NCI-H2107 treated with DMSO at 0.1 percent for 48 hours (cell line): ENCODE data around the gene CDC16.
"Not testable (repeated sequence)": the region's sequence is repeated elsewhere in the genome, so short reads cannot be mapped to it uniquely, and the experiment has no call there.

Source experiments
- DNase-seq: peaks from one replicate; lab custom pipeline; 2025; ENCODE audit not compliant: unreplicated experiment; lab: John Stamatoyannopoulos, UW

CDC16 gene

DNA sequence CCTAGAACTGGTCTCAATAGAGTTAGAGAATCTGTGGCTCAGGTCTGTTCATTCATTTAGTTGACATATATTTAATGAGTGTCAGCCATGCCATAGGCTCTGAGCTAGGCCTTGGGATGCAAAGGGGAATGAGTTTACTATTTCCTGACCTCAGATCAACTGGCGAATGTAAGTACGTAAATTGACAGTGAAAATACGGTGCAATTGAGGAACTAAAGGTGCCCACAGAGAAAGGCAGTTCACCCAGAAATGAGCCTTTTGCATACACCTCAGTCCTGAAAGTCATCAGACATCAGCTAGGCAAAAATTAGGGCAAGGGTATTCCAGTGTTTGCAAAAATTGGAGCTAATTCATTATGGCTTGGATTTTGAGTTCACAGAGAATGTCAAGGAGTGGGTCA lies 26.1 kb downstream of the CDC16 start:
- no peak for DNase-seq

DNA sequence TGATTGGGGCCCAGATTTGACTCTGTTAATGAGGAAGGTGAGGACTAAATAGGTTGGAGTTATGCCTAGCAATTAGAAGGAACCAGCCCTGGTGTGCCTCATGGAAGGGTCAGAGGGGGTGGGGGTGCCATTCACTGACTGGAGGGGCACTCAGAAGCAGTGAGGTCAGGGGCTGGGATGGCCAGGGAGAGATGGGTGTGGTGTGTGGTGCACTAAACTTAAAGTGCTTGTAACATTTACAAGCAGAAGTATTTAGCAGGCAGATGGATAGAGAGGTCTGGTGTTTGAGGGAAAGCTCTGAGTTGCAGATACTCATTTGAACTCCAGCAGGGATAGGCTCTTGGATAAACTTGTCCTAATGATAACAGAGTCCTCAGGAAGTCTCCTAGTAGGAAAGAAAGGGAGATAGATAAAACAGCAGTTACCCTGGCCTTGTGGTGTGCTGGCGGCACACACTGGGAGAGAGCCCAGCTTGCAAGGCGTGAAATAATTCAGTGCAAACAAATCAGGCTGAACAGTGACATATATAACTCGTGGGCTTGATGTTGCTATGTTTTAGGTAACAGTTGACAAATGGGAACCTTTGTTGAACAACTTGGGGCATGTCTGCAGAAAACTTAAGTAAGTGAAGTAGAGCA lies 26.8 kb downstream of the CDC16 start:
- no peak for DNase-seq

DNA sequence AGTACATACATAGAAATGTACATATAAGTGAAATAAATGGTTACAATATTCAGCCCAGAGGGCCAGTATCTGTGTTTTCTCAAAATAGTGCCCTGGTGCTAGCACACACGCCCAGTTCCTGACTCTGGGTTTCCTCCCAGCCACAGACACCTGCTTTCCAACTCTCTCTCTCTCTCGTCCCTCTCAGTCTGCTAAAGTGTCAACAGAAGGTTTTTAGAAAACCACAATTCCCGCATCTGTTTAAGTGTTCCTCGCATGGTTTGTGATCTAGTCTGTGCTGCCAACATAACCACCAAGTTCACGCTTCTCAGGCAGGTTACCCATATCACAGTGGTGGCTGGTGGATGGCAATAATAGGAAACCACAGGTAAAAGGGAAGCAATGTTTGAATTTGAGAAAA lies 28.9 kb downstream of the CDC16 start:
- peak; percentile 59 for DNase-seq

DNA sequence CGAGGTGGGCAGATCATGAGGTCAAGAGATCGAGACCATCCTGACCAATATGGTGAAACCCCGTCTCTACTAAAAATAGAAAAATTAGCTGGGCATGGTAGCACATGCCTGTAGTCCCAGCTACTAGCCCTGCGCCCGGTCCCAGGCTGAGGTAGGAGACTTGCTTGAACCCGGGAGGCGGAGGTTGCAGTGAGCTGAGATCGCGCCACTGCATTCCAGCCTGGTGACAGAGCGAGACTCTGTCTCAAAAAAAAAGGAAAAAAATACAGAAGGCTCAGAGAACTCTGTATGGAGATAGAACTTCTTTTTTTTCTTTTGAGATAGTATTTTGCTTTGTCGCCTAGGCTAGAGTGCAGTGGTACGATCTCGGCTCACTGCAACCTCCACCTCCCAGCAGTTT lies 29.6 kb downstream of the CDC16 start:
- DNase-seq: not testable (repeated sequence)

DNA sequence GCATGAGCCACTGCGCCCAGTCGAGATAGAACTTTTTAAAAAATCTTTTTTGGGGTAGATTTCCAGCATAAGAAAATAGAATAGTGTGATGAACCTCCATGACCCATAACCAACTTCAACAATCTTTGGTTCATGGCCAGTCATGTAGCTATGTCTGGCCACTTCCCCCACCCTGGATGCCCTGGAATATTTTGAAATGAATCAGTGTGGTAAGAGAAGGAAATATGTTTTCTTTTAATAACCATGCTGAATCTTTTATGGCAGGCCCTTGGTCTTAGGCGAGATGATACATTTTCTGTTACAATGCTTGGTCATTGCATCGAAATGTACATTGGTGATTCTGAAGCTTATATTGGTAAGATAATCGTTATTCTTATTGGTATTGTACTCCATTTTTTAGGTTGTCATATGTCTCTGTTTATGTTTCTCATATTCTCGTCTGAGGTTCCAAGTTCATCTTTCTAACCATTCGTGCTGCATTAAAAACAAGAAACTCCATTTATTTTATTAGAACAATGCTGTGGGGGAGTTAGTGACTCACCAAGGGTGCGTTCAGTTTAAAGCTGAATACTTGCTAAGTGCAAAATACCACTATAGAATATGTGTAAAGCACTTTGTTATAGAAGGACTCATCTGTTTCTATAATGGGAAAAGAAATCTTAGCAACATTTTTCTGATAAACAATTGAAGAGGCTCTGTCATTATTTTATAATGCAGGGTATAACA lies 30.4 kb downstream of the CDC16 start:
- no peak for DNase-seq

DNA sequence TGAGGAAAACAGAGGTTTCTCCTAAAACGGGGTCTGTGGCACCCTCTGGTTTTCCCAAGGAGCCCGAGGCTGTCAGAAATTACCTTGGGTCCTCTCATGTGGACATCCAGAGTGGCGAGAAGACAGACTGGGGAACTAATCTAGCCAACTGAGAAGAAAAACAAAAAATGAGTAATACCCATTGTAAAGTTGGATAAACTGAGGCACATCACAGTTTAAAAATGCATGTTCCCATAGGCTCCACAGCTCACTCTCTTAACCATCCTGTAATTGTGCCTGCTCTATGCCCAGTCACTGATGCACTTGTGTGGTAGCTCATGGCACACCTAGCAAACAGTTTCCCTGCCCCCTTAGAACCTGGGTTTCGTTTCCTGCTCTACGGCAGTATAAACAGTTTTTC lies 31.5 kb downstream of the CDC16 start:
- no peak for DNase-seq

- DNase-seq: no peak
Measured at GRCh38 chr13:114268344-114269280, 33.9 kb downstream of the CDC16 start.

DNA sequence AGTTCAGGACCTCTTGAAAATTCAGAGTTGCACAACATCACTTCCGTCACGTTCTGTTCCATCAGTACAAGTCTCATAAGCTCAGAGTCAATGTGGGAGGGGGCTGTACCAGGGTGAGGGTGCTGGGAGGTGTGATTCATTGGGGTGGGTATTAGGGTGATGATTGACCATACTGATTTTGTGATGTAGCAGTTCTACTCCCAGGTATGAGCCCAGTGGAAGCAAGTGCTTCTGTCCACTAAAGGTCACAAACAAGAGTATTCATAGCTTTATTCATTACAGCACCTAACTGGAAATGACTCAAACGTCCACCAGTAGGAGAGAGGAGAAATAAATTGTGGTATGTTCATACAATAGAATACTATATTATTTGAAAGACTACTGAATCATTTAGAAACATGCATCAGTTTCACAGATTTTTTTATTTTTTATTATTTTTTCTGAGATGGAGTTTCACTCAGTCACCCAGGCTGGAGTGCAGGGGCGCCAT lies 34.6 kb downstream of the CDC16 start:
- no peak for DNase-seq

DNA sequence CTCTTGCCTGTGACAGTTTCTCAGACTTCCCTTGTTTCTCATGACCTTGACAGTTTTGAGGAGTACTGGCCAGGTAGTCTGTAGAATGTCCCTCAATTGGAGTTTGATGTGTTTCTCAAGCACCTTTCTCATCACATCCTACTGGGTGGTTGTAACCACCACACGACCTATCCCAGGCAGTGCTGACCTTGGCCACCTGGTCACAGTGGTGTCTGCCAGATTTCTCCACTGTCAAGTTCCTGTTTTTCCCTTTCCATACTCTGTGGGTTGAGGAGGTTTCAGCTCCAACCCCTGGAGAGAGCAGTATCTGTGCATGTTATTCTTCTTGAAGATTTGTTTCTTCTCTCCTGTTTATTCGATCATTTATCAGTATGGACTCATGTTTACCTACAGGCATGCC lies 38.3 kb downstream of the CDC16 start:
- no peak for DNase-seq

- DNase-seq: no peak
Measured at GRCh38 chr13:114275304-114275703, 40.6 kb downstream of the CDC16 start.

- no peak for DNase-seq
Measured at GRCh38 chr13:114279146-114279545, 44.4 kb downstream of the CDC16 start.

DNA sequence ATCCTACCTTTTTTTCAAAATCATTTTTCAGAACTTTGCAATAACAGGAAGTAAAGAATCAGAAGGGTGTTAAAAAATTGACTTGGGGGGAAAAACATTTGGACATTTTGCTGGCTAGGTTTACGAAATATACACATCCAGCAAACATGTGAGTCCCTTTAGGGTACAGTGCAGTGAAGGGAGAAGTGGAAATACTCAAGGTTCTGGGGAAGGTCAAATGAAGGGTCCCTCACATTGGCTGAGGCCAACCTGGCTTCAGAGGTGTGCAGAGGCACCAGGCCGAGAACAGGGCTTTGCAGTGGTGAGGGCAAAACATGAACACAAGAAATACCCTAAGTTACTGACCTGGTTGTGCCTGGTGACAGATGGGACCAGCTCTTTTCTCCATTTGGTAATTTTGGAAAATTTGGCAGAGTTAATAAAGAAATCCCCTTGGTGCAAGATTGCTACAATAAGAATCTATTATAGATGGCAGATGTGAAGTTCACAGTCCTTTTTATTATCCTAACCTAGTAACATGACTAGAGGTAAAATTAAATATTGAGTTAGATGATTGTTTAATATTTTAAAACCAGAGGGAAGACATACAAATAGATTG lies 45.2 kb downstream of the CDC16 start:
- no peak for DNase-seq

- peak; percentile 63 for DNase-seq
Measured at GRCh38 chr13:114281351-114282040, 46.8 kb downstream of the CDC16 start, which contains the start of gene UPF3A. Gene UPF3A (plus strand): TSS chr13:114281601. CDS start chr13:114281640, 39 bp downstream.

- peak; percentile 63 for DNase-seq
Measured at GRCh38 chr13:114282041-114282670, 47.5 kb downstream of the CDC16 start.

DNA sequence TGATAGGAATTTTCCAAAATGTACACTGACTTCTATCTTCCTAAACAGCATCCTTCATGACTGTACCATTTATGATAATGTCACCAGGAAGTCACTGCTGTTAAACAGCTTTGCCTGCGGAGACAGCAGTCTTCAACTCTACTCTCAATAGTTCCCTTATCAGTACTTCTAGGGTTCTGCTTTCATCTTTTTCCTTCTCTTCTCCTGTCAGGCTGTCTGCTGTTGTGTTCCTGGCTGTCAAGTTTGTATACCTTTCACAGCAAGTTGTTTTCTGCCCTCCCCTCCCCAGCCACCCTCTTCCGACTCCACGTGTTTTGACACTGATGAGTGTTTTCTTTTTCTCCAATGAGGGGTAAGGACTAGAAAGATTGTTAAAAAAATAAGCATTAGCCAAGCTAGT lies 48.9 kb downstream of the CDC16 start:
- DNase-seq: no peak

DNA sequence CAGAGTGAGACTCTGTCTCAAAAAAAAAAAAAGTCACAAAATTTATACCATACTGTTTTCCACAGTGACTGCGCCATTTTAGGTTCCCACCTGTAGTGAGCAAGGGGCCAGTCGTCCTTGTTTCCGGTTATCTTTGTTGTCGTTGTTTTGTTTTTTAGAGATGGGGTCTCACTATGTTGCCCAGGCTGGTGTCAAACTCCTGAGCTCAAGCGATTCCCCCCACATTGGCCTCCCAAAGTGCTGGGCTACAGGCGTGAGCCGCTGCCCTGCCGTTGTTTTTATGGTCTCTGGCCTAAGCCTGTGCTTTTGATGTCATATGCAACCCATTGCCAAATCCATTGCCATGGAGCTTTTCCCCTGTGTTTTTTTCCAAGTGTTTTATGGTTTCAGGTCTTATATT lies 50.0 kb downstream of the CDC16 start:
- no peak for DNase-seq

DNA sequence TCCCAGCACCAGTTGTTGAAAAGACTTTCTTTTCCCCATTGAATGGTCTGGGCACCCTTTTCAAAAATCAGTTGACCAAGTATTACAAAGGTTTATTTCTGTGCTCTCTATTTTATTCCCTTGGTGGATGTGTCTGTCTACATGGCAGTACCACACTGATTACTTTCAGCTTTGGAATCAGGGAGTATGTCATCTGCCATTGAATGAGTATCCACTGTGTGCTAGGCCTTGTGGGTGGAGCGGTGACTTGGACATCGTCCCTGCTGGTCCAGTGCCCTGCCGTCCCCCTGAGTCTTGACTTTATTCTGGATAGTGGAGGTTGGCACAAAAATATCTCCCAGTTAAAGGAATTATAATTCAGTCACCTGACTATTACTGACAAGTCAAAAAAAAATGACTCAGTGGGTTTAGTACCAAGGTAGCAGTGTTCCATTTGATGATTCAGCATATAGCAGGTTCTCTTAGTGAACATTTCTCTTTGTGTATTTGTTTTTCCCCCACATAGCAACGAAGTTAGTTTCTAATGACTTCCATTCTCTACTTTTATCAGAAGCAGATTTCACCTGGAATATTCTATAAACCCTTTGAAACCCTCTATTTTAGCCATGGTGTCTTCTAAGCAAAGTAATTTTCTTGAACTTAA lies 50.6 kb downstream of the CDC16 start:
- DNase-seq: no peak

- DNase-seq: no peak
Measured at GRCh38 chr13:114286808-114287207, 52.1 kb downstream of the CDC16 start.

GRCh38 chr13:114288157-114288591 lies 53.5 kb downstream of the CDC16 start:
- DNase-seq: no peak
